GM12878 (cell line): ENCODE results near the gene SSBP2. TPM values are rescaled to one million over a fixed set of nuclear protein-coding genes. Genes with fewer than 3 reads are reported as not detected.

Source experiments
- ATF7 ChIP-seq: fragments of 450-650 bp; IDR thresholded peaks from 2 replicates; pipeline ENCODE4 v1.6.1; 2016; ENCODE audit warnings: low read depth, mild to moderate bottlenecking
- CBX5 ChIP-seq: sonication (generic); IDR thresholded peaks from 2 replicates; pipeline ENCODE4 v1.6.1; 2016; ENCODE audit warnings: low read depth, moderate library complexity, mild to moderate bottlenecking, inconsistent platforms
- E2F8 ChIP-seq: fragments of 450-650 bp; IDR thresholded peaks from 2 replicates; pipeline ENCODE4 v1.6.1; 2018; ENCODE audit warnings: mild to moderate bottlenecking, low read depth, moderate library complexity; ENCODE audit not compliant: partially characterized antibody
- GATAD2B ChIP-seq: fragments of 450-650 bp; conservative IDR thresholded peaks from 2 replicates; pipeline ENCODE4 v1.6.1; 2017; ENCODE audit warnings: low read depth, mild to moderate bottlenecking, moderate library complexity
- HDAC6 ChIP-seq: fragments of 200-600 bp; sonication (generic); IDR thresholded peaks from one replicate; pipeline ENCODE4 v1.8.0; 2017; ENCODE audit warnings: antibody characterized with exemption; ENCODE audit not compliant: unreplicated experiment
- IRF3 ChIP-seq: fragments of 450-650 bp; IDR thresholded peaks from 2 replicates; pipeline ENCODE4 v1.6.1; 2014; ENCODE audit warnings: mild to moderate bottlenecking
- JUND ChIP-seq: IDR thresholded peaks from 2 replicates; pipeline ENCODE4 v1.6.1; 2012; ENCODE audit warnings: low read depth, mild to moderate bottlenecking, low read length, improper control_type of control experiment, moderate library complexity
- KLF5 ChIP-seq: fragments of 450-650 bp; IDR thresholded peaks from 2 replicates; pipeline ENCODE4 v1.6.1; 2014; ENCODE audit warnings: mild to moderate bottlenecking; ENCODE audit not compliant: partially characterized antibody
- LARP7 ChIP-seq: fragments of 450-650 bp; IDR thresholded peaks from 2 replicates; pipeline ENCODE4 v1.6.1; 2017; ENCODE audit warnings: mild to moderate bottlenecking
- PKNOX1 ChIP-seq: fragments of 450-650 bp; IDR thresholded peaks from 2 replicates; pipeline ENCODE4 v1.6.1; 2016; ENCODE audit warnings: mild to moderate bottlenecking
- POU2F2 ChIP-seq: IDR thresholded peaks from 3 replicates; pipeline ENCODE4 v1.6.1; 2011; ENCODE audit warnings: low read depth, mild to moderate bottlenecking, low read length, borderline replicate concordance
- RELB ChIP-seq: fragments of 450-650 bp; IDR thresholded peaks from 2 replicates; pipeline ENCODE4 v1.6.1; 2017; ENCODE audit warnings: low read depth, mild to moderate bottlenecking, moderate library complexity
- SMC3 ChIP-seq: IDR thresholded peaks from 2 replicates; pipeline ENCODE4 v1.6.1; 2011; ENCODE audit warnings: low read length, improper control_type of control experiment, borderline replicate concordance
- TCF3 ChIP-seq: IDR thresholded peaks from 2 replicates; pipeline ENCODE4 v1.6.1; 2012; ENCODE audit warnings: low read depth, mild to moderate bottlenecking, low read length, borderline replicate concordance; ENCODE audit not compliant: insufficient read depth
- ZBED1 ChIP-seq: IDR thresholded peaks from 2 replicates; pipeline ENCODE4 v1.6.1; 2016; ENCODE audit warnings: borderline replicate concordance
- ZNF207 ChIP-seq: fragments of 450-650 bp; IDR thresholded peaks from 2 replicates; pipeline ENCODE4 v1.6.1; 2014; ENCODE audit warnings: antibody characterized with exemption, mild to moderate bottlenecking, borderline replicate concordance
- ZNF622 ChIP-seq: fragments of 450-650 bp; IDR thresholded peaks from 2 replicates; pipeline ENCODE4 v1.6.1; 2017; ENCODE audit warnings: mild to moderate bottlenecking, inconsistent platforms
- polyA plus RNA-seq, 11 experiments: library from polyadenylated mRNA; depleted of rRNA in 4 of 11; unstranded in 6 of 11; stranded (reverse) in 5 of 11; fragments of >200 nt; fragmentation: Nextera tagmentation in 4 of 11; fragmentation: Illumina TruSeq in 1 of 11; extraction: Ambion mirVana in 4 of 11; extraction: Trizol in 1 of 11; gene quantifications; 1 replicate in 1 of 11; 2 replicates in 10 of 11; pipeline versions ENCODE4 v1.2.1 to v1.2.3, GENCODE V29; 2011 to 2016; ENCODE audit warnings: inconsistent platforms in 2 of 11, missing spikeins in 2 of 11, low read depth in 1 of 11
- total RNA-seq, 4 experiments: library from RNA; depleted of rRNA in 3 of 4; stranded (reverse); fragments of >200 nt in 3 of 4; fragmentation: Illumina TruSeq in 1 of 4; extraction: Trizol in 1 of 4; gene quantifications; 2 replicates each; pipeline versions ENCODE4 v1.2.1 to v1.2.3, GENCODE V29; 2013 to 2021
- TF ChIP-seq, protein P1 (sequence below): IDR thresholded peaks from 2 replicates; pipeline ENCODE4 v1.6.1; 2011; ENCODE audit warnings: mild to moderate bottlenecking, low read depth, low read length, moderate library complexity; ENCODE audit not compliant: insufficient replicate concordance
- TF ChIP-seq, protein P2 (sequence below): fragments of 150-350 bp; IDR thresholded peaks from 2 replicates; pipeline ENCODE4 v1.6.1; 2014; ENCODE audit warnings: mild to moderate bottlenecking, low read depth, low read length

Gene SSBP2
- total and polyA plus RNA-seq, 10 of the 15 experiments (the other 5 are each of a cell fraction or from before 2014, with no cell fraction given), result 52.2 to 132 (median 110) TPM

GRCh38 chr5:81751009-81751835, at the start of gene SSBP2 (continued):
- TF ChIP-seq ZNF207 (no peak), PKNOX1 (peak; percentile 99), ATF7 (peak; percentile 37; the same call in 1 of the 2 replicates), JUND (peak; percentile 79), IRF3 (no peak), CBX5 (peak; percentile 93), SMC3 (peak; percentile 23; the same call in 1 of the 2 replicates), ZBED1 (no peak), POU2F2 (no peak; the same call in 2 of the 3 replicates), GATAD2B (peak; percentile 79; the same call in 1 of the 2 replicates), HDAC6 (no peak), RELB (peak; percentile 83), ZNF622 (no peak), LARP7 (peak; percentile 90), KLF5 (no peak), E2F8 (no peak), TCF3 (peak; percentile 27; the same call in 1 of the 2 replicates)
- TF ChIP-seq, protein P1, sequence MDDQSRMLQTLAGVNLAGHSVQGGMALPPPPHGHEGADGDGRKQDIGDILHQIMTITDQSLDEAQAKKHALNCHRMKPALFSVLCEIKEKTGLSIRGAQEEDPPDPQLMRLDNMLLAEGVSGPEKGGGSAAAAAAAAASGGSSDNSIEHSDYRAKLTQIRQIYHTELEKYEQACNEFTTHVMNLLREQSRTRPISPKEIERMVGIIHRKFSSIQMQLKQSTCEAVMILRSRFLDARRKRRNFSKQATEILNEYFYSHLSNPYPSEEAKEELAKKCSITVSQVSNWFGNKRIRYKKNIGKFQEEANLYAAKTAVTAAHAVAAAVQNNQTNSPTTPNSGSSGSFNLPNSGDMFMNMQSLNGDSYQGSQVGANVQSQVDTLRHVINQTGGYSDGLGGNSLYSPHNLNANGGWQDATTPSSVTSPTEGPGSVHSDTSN, result peak; percentile 97
- TF ChIP-seq, protein P2, sequence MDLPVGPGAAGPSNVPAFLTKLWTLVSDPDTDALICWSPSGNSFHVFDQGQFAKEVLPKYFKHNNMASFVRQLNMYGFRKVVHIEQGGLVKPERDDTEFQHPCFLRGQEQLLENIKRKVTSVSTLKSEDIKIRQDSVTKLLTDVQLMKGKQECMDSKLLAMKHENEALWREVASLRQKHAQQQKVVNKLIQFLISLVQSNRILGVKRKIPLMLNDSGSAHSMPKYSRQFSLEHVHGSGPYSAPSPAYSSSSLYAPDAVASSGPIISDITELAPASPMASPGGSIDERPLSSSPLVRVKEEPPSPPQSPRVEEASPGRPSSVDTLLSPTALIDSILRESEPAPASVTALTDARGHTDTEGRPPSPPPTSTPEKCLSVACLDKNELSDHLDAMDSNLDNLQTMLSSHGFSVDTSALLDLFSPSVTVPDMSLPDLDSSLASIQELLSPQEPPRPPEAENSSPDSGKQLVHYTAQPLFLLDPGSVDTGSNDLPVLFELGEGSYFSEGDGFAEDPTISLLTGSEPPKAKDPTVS, result no peak
